CD4-positive, alpha-beta T cell treated with Interferon alpha-2 for 1 hour (primary cell): ENCODE results near the gene BBS9.
A peak's percentile ranks its signal among the peaks of the same experiment; 100 is the strongest.
"Not testable (repeated sequence)": the region's sequence is repeated elsewhere in the genome, so short reads cannot be mapped to it uniquely, and the experiment has no call there.

Experiments used
- DNase-seq, 2 donors: peaks; one replicate each; pipeline ENCODE4 v3.0.0-alpha.2; 2020 to 2022

The BBS9 gene

GRCh38 chr7:33128990-33129805 is at the start of gene BBS9:
Gene BBS9 (plus strand): TSS chr7:33129564. CDS start chr7:33146253, 16,689 bp downstream.
- DNase-seq, result peak; percentile 90 to 91

- no peak for DNase-seq
Measured at GRCh38 chr7:33079763-33080690, 49.3 kb upstream of the BBS9 start.

GRCh38 chr7:33087356-33087755 is 42.0 kb upstream of the BBS9 start:
- DNase-seq, result no peak

GRCh38 chr7:33087858-33088257 is 41.5 kb upstream of the BBS9 start:
- no peak for DNase-seq

GRCh38 chr7:33089142-33089541 is 40.2 kb upstream of the BBS9 start:
- no peak for DNase-seq

- no peak for DNase-seq
Measured at GRCh38 chr7:33091111-33091531, 38.2 kb upstream of the BBS9 start.

GRCh38 chr7:33091641-33092191 is 37.6 kb upstream of the BBS9 start:
- no peak for DNase-seq

GRCh38 chr7:33093266-33093665 is 36.1 kb upstream of the BBS9 start:
- no peak for DNase-seq

- DNase-seq, result not testable (repeated sequence)
Measured at GRCh38 chr7:33094745-33095275, 34.6 kb upstream of the BBS9 start.

GRCh38 chr7:33099154-33099940 is 30.0 kb upstream of the BBS9 start:
- no peak for DNase-seq

- DNase-seq, result no peak
Measured at GRCh38 chr7:33100770-33101169, 28.6 kb upstream of the BBS9 start.

GRCh38 chr7:33101906-33102305 is 27.5 kb upstream of the BBS9 start:
- no peak for DNase-seq

GRCh38 chr7:33107136-33108066 is 22.0 kb upstream of the BBS9 start:
- peak; percentile 64 to 75 for DNase-seq

- peak in 1 of 2 donors; percentile 33 for DNase-seq
Measured at GRCh38 chr7:33108554-33109004, 20.8 kb upstream of the BBS9 start.

GRCh38 chr7:33109005-33109757 is 20.2 kb upstream of the BBS9 start, which contains the start of gene RP9:
Gene RP9 (minus strand): TSS chr7:33109404. CDS start chr7:33109372, 32 bp downstream.
- peak; percentile 76 to 84 for DNase-seq

- DNase-seq, result peak in 1 of 2 donors; percentile 9
Measured at GRCh38 chr7:33109758-33110238, 19.6 kb upstream of the BBS9 start.

GRCh38 chr7:33111614-33112013 is 17.8 kb upstream of the BBS9 start:
- no peak for DNase-seq

- DNase-seq, result no peak
Measured at GRCh38 chr7:33114976-33115375, 14.4 kb upstream of the BBS9 start.

GRCh38 chr7:33118383-33118782 is 11.0 kb upstream of the BBS9 start:
- no peak for DNase-seq

GRCh38 chr7:33127085-33127484 is 2.3 kb upstream of the BBS9 start:
- no peak for DNase-seq
